SU-DHL-6 (cell line): ENCODE data around the gene GCM1.

Source experiments
- H2AFZ ChIP-seq: fragments of 200-600 bp; sonication (generic); 2 replicates; pipeline ENCODE4 v1.6.1; 2014; ENCODE audit warnings: low read depth, mild to moderate bottlenecking, moderate library complexity, mixed read lengths, antibody characterized with exemption, low read length; ENCODE audit not compliant: severe bottlenecking
- H3F3A ChIP-seq: fragments of 200-600 bp; shearing (Covaris generic); 2 replicates; pipeline ENCODE4 v1.6.0; 2016; ENCODE audit warnings: antibody characterized with exemption, mild to moderate bottlenecking; ENCODE audit not compliant: insufficient read depth
- H3K27ac ChIP-seq: fragments of 200-600 bp; sonication (generic); 2 replicates; pipeline ENCODE4 v1.5.1; 2016; ENCODE audit warnings: low read depth, mild to moderate bottlenecking, low read length, moderate library complexity, mixed read lengths
- H3K27me3 ChIP-seq: fragments of 200-600 bp; sonication (generic), shearing (Covaris generic); 2 replicates; pipeline ENCODE4 v1.6.0; 2014; ENCODE audit warnings: mild to moderate bottlenecking, low read length
- H3K36me3 ChIP-seq: fragments of 200-600 bp; sonication (generic); 2 replicates; pipeline ENCODE4 v1.6.1; 2014; ENCODE audit warnings: mild to moderate bottlenecking, low read length, mixed read lengths
- H3K4me2 ChIP-seq: fragments of 300-600, 200-600 bp; shearing (Covaris generic), sonication (generic); 2 replicates; pipeline ENCODE4 v1.6.0; 2014; ENCODE audit warnings: low read length, low read depth, mild to moderate bottlenecking; ENCODE audit not compliant: poor library complexity, severe bottlenecking
- H3K4me3 ChIP-seq: fragments of 200-600 bp; sonication (generic); 2 replicates; pipeline ENCODE4 v1.5.1; 2014; ENCODE audit warnings: antibody characterized with exemption, low read length, mild to moderate bottlenecking, mixed read lengths; ENCODE audit not compliant: insufficient read depth, poor library complexity, severe bottlenecking
- H3K79me2 ChIP-seq: fragments of 200-600 bp; sonication (generic); 2 replicates; pipeline ENCODE4 v1.6.1; 2014; ENCODE audit warnings: mild to moderate bottlenecking, low read length, moderate library complexity; ENCODE audit not compliant: insufficient read depth
- H3K9ac ChIP-seq: fragments of 200-600 bp; sonication (generic); 2 replicates; pipeline ENCODE4 v1.7.0; 2014; ENCODE audit warnings: mild to moderate bottlenecking, low read length
- H3K9me2 ChIP-seq: fragments of 200-600 bp; sonication (generic); replicated peaks from 2 replicates; pipeline ENCODE4 v1.6.1; 2014; ENCODE audit warnings: low read length; ENCODE audit not compliant: insufficient read depth
- H3K9me3 ChIP-seq: fragments of 200-600 bp; sonication (generic); 2 replicates; pipeline ENCODE4 v1.6.1; 2014; ENCODE audit warnings: low read length, mixed read lengths; ENCODE audit not compliant: insufficient read depth
- H4K20me1 ChIP-seq: fragments of 200-600 bp; sonication (generic); 2 replicates; pipeline ENCODE4 v1.6.1; 2014; ENCODE audit warnings: low read depth, mild to moderate bottlenecking, antibody characterized with exemption, low read length, moderate library complexity, mixed read lengths
- EZH2phosphoT487 ChIP-seq: fragments of 200-600 bp; sonication (generic), shearing (Covaris generic); conservative IDR thresholded peaks from 2 replicates; pipeline ENCODE4 v1.6.1; 2018; ENCODE audit warnings: mild to moderate bottlenecking, antibody characterized with exemption, low read length, moderate library complexity, mixed read lengths
- TF ChIP-seq, protein P1 (sequence below): fragments of 200-600 bp; sonication (generic); IDR thresholded peaks from one replicate; pipeline ENCODE4 v1.5.1; 2017; ENCODE audit warnings: antibody characterized with exemption, mild to moderate bottlenecking, low read length, moderate library complexity; ENCODE audit not compliant: insufficient read depth, poor library complexity, severe bottlenecking

GCM1 gene

DNA sequence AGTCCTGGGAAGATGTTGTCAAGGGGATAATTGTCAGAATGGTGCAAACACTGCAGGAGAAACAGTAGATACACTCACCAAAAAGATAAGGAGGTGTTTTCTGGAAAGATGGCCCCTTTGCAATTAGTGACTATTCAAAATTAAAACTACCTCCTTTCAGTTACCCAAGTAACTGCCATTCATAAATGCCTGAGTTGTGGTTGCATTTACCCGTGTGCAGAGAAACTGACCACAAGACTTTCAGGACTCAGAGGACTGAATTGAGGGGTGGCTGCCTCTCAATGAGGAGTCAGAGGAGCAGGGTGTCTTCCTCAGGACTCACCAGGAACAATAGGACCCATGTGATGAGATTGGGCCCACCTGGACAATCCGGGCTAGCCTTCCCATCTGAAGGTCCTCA is 39.0 kb downstream of the GCM1 start:
- no peak overlapping the region for H3K27ac ChIP-seq
- H3K9ac ChIP-seq: no peak overlapping the region
- H3K4me3 ChIP-seq: no peak overlapping the region
- H3K9me3 ChIP-seq: no peaks in the 10 kb centered on the region
- H3K36me3 ChIP-seq: no peaks in the 10 kb centered on the region
- H2AFZ ChIP-seq: no peak overlapping the region
- no peak overlapping the region for H3K4me2 ChIP-seq
- no peaks in the 10 kb centered on the region for H4K20me1 ChIP-seq
- TF ChIP-seq, protein P1, sequence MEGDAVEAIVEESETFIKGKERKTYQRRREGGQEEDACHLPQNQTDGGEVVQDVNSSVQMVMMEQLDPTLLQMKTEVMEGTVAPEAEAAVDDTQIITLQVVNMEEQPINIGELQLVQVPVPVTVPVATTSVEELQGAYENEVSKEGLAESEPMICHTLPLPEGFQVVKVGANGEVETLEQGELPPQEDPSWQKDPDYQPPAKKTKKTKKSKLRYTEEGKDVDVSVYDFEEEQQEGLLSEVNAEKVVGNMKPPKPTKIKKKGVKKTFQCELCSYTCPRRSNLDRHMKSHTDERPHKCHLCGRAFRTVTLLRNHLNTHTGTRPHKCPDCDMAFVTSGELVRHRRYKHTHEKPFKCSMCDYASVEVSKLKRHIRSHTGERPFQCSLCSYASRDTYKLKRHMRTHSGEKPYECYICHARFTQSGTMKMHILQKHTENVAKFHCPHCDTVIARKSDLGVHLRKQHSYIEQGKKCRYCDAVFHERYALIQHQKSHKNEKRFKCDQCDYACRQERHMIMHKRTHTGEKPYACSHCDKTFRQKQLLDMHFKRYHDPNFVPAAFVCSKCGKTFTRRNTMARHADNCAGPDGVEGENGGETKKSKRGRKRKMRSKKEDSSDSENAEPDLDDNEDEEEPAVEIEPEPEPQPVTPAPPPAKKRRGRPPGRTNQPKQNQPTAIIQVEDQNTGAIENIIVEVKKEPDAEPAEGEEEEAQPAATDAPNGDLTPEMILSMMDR: no peak
- TF ChIP-seq EZH2phosphoT487: no peak
- no peaks in the 10 kb centered on the region for H3K9me2 ChIP-seq
- H3K27me3 ChIP-seq: no peaks in the 10 kb centered on the region
- H3F3A ChIP-seq: no peaks in the 10 kb centered on the region
- H3K79me2 ChIP-seq: no peaks in the 10 kb centered on the region

DNA sequence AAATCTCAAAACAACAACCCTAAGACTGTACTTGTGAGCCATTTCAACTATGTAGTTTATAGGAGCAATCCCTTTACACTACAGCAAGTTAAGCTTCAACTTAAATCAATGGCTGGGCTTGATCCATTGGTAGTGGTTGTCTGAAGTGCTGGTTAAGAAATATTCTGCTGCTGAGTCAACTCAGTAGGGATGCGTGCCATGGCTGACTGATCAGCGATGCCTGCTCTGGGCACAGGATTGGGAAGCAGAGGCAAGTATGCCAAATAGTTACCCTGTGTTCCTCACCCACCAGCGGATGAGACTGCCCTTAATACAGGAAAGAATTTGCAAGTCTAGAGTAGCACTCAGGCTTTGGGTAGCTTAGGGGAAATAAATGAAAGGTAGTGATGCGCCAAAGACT is 41.5 kb downstream of the GCM1 start:
- no peak overlapping the region for H3K4me2 ChIP-seq
- no peaks in the 10 kb centered on the region for H3K9me3 ChIP-seq
- no peak for TF ChIP-seq EZH2phosphoT487
- TF ChIP-seq, protein P1: no peak
- no peaks in the 10 kb centered on the region for H3K36me3 ChIP-seq
- H3K4me3 ChIP-seq: no peak overlapping the region
- no peaks in the 10 kb centered on the region for H3K9me2 ChIP-seq
- H3K9ac ChIP-seq: no peak overlapping the region
- H3K27me3 ChIP-seq: no peaks in the 10 kb centered on the region
- no peaks in the 10 kb centered on the region for H4K20me1 ChIP-seq
- H3F3A ChIP-seq: no peaks in the 10 kb centered on the region; the same call in 1 of the 2 replicates
- no peaks in the 10 kb centered on the region for H3K79me2 ChIP-seq
- H3K27ac ChIP-seq: no peak overlapping the region
- H2AFZ ChIP-seq: no peak overlapping the region

DNA sequence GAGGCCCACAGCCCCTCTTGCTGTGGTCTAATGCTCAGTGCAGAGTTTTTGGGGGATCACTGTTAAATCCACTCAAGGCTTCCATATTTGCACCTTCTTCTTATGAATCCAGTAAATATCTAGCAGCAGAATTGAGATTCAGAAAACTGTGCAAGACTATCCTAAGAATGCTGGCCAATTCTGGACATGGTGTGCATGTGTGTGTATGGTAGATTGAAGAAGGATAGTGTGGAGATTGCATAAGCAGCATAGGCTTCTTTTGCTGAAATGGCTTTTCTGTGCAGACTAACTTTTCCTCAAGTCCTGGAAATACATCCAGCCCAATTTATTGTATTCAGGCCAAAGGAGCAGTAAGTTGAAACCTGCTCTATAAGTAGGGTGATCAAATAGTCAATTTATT is 43.7 kb downstream of the GCM1 start:
- no peaks in the 10 kb centered on the region for H3K9me2 ChIP-seq

More for the DNA sequence above, 43.7 kb downstream of the GCM1 start:
- Histone ChIP-seq H3K4me2 (no peak overlapping the region), H2AFZ (no peak overlapping the region), H3F3A (no peaks in the 10 kb centered on the region; the same call in 1 of the 2 replicates), H3K27me3 (no peaks in the 10 kb centered on the region), H4K20me1 (no peaks in the 10 kb centered on the region), H3K4me3 (no peak overlapping the region), H3K9me3 (no peaks in the 10 kb centered on the region), H3K79me2 (no peaks in the 10 kb centered on the region), H3K36me3 (no peaks in the 10 kb centered on the region), H3K9ac (no peak overlapping the region), H3K27ac (no peak overlapping the region)
- no peak for TF ChIP-seq EZH2phosphoT487
- TF ChIP-seq, protein P1: no peak
